Keratinocyte (primary cell): Measurements from ENCODE around the gene KRT14. TPM values are rescaled to one million over a fixed set of nuclear protein-coding genes. Genes with fewer than 3 reads are reported as not detected.
"Not testable (repeated sequence)": the region's sequence is repeated elsewhere in the genome, so short reads cannot be mapped to it uniquely, and the experiment has no call there.

Experiments
- DNase-seq: peaks from one replicate; pipeline ENCODE4 v3.0.0-alpha.2; 2011; ENCODE audit warnings: low read depth, missing footprints, low spot score
- FAIRE-seq: peaks from 2 replicates; lab custom pipeline; 2011; peaks lifted over from hg19 to GRCh38; lab: Jason Lieb, UNC
- H2AFZ ChIP-seq: 2 replicates; pipeline ENCODE4 v1.6.0; 2012; ENCODE audit warnings: low read length, control low read depth, inconsistent platforms; ENCODE audit not compliant: control insufficient read depth
- H3K27ac ChIP-seq: 2 replicates; pipeline ENCODE4 v1.5.1; 2011; ENCODE audit warnings: low read length; ENCODE audit not compliant: control insufficient read depth, insufficient read depth
- H3K27me3 ChIP-seq: 3 replicates; pipeline ENCODE4 v1.6.0; 2011; ENCODE audit warnings: low read length; ENCODE audit not compliant: control insufficient read depth, insufficient read depth; ENCODE audit errors: extremely low read depth
- H3K36me3 ChIP-seq, 2 experiments: 2 replicates in 1 of 2; 3 replicates in 1 of 2; pipeline ENCODE4 v1.5.1; 2011; ENCODE audit warnings: low read length in 2 of 2, mild to moderate bottlenecking in 1 of 2; ENCODE audit not compliant: control insufficient read depth in 2 of 2, insufficient read depth in 2 of 2; ENCODE audit errors: extremely low read depth in 1 of 2
- H3K4me1 ChIP-seq: 3 replicates; pipeline ENCODE4 v1.5.1; 2011; ENCODE audit warnings: low read length; ENCODE audit not compliant: control insufficient read depth, insufficient read depth; ENCODE audit errors: extremely low read depth
- H3K4me2 ChIP-seq: 3 replicates; pipeline ENCODE4 v1.6.0; 2011; ENCODE audit warnings: low read depth, low read length; ENCODE audit not compliant: control insufficient read depth, insufficient read depth; ENCODE audit errors: extremely low read depth
- H3K4me3 ChIP-seq, 3 experiments: fragments of 200-600 bp in 1 of 3; sonication (generic) in 1 of 3; 2 replicates in 2 of 3; 3 replicates in 1 of 3; pipeline ENCODE4 v1.5.1; 2011 to 2016; ENCODE audit warnings: low read length in 3 of 3, mild to moderate bottlenecking in 3 of 3, control low read depth in 2 of 3, inconsistent platforms in 1 of 3, low read depth in 1 of 3, mixed read lengths in 1 of 3, mixed run types in 1 of 3, moderate library complexity in 1 of 3; ENCODE audit not compliant: control insufficient read depth in 2 of 3, insufficient read depth in 2 of 3; ENCODE audit errors: extremely low read depth in 1 of 3
- H3K79me2 ChIP-seq: 2 replicates; pipeline ENCODE4 v1.6.0; 2012; ENCODE audit warnings: low read length; ENCODE audit not compliant: control insufficient read depth, insufficient read depth
- H3K9ac ChIP-seq: 3 replicates; pipeline ENCODE4 v1.6.0; 2011; ENCODE audit warnings: low read length; ENCODE audit not compliant: control insufficient read depth, insufficient read depth; ENCODE audit errors: extremely low read depth
- H3K9me1 ChIP-seq: 3 replicates; pipeline ENCODE4 v1.6.0; 2011; ENCODE audit warnings: low read length; ENCODE audit not compliant: control insufficient read depth, insufficient read depth; ENCODE audit errors: extremely low read depth
- H3K9me3 ChIP-seq: 2 replicates; pipeline ENCODE4 v1.5.1; 2012; ENCODE audit warnings: low read depth, low read length; ENCODE audit not compliant: control insufficient read depth
- H4K20me1 ChIP-seq: 3 replicates; pipeline ENCODE4 v1.6.0; 2011; ENCODE audit warnings: low read length; ENCODE audit not compliant: control insufficient read depth, insufficient read depth; ENCODE audit errors: extremely low read depth
- CTCF ChIP-seq, 3 experiments: IDR thresholded peaks in 1 of 3; conservative IDR thresholded peaks in 1 of 3; optimal IDR thresholded peaks in 1 of 3; 2 replicates in 2 of 3; 3 replicates in 1 of 3; pipeline versions ENCODE3 to v1.5.1; 2011; ENCODE audit warnings: low read length in 3 of 3, mild to moderate bottlenecking in 3 of 3, moderate library complexity in 2 of 3, control low read depth in 1 of 3, inconsistent platforms in 1 of 3; ENCODE audit not compliant: insufficient read depth in 2 of 3; ENCODE audit errors: extremely low read depth in 1 of 3
- EZH2 ChIP-seq: IDR thresholded peaks from one replicate; pipeline ENCODE4 v1.6.1; 2012; ENCODE audit warnings: inconsistent platforms, mild to moderate bottlenecking, low read length, moderate library complexity
- dilution Hi-C: fragments of 300-500 bp; cut with MboI; formaldehyde crosslinking; loops from one replicate; pipeline ENCODE4 v1.7.0; 2020; ENCODE audit warnings: low sequenced_read_pairs; ENCODE audit not compliant: extremely low pct_ligation_motif_present
- polyA plus RNA-seq, 5 experiments: library from polyadenylated mRNA; depleted of rRNA in 3 of 5; stranded (reverse) in 3 of 5; stranded (forward) in 1 of 5; unstranded in 1 of 5; fragments of >200 nt; gene quantifications; 1 replicate in 1 of 5; 2 replicates in 3 of 5; 3 replicates in 1 of 5; pipeline versions ENCODE4 v1.2.1 to v1.2.3, GENCODE V29; 2011 to 2012; ENCODE audit warnings: missing spikeins in 2 of 5, low read depth in 1 of 5, low replicate concordance in 1 of 5

The KRT14 gene
- polyA plus RNA-seq, 1 donor (not counting 4 experiments of a cell fraction or from before 2014, with no cell fraction given), result 26,041 TPM

- dilution Hi-C loops, result no loop called here
- Histone ChIP-seq H3K27ac (no peak overlapping the region), H3K4me1 (peaks cover 45% of the 10 kb centered on the region)
Measured at GRCh38 chr17:41617698-41618097, 31.0 kb upstream of the KRT14 start.

DNA sequence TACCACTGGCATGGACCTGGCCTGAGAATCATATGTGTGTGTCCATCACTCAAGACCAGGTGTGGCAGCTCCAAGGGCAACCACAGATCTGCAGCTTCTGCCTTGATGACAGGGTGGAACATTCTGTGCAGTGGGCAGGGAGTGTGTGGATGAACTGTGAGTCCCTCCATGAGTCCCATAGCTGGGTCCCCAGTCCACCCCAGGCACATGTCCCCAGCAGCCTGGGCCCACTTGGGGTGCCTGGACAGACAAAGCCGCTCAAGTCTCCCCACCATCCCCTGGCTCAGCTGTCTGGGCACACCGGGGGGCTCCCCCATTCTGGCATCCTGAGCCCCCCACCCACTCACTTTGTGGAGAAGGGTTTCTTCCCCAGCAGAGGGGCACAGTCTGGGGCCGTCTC, 30.4 kb upstream of the KRT14 start:
- H3K9me1 ChIP-seq, result no peaks in the 10 kb centered on the region
- H3K4me2 ChIP-seq, result no peak overlapping the region
- H3K79me2 ChIP-seq, result no peaks in the 10 kb centered on the region
- DNase-seq (no peak), FAIRE-seq (no peak)
- peaks cover 46% of the 10 kb centered on the region for H3K4me1 ChIP-seq
- no peaks in the 10 kb centered on the region for H3K27me3 ChIP-seq
- dilution Hi-C loops, result no loop called here
- no peak overlapping the region for H3K9ac ChIP-seq
- H3K4me3 ChIP-seq, result no peak overlapping the region
- TF ChIP-seq EZH2 (no peak), CTCF (optimal IDR thresholded peaks at IDR 0.05 in 1 of 3, IDR thresholded peaks at IDR 0.05 in 1 of 3, conservative IDR thresholded peaks at IDR 0.05 in 1 of 3; ENCODE audit: extremely low read depth in 1 of 3, insufficient read depth in 2 of 3, low read length in 3 of 3) (no peak)
- no peaks in the 10 kb centered on the region for H4K20me1 ChIP-seq
- no peak overlapping the region for H2AFZ ChIP-seq
- H3K9me3 ChIP-seq, result no peaks in the 10 kb centered on the region
- no peak overlapping the region for H3K27ac ChIP-seq
- peaks cover 3 to 12% of the 10 kb centered on the region in 2 experiments for H3K36me3 ChIP-seq

More at GRCh38 chr17:41617698-41618097, 31.0 kb upstream of the KRT14 start:
- H3K4me2 ChIP-seq, result no peak overlapping the region
- no peak for FAIRE-seq
- no peak for DNase-seq
- no peaks in the 10 kb centered on the region for H3K9me1 ChIP-seq
- H2AFZ ChIP-seq, result no peak overlapping the region
- peaks cover 3 to 17% of the 10 kb centered on the region in 2 experiments for H3K36me3 ChIP-seq
- no peak overlapping the region for H3K4me3 ChIP-seq
- H4K20me1 ChIP-seq, result no peaks in the 10 kb centered on the region
- TF ChIP-seq CTCF (optimal IDR thresholded peaks at IDR 0.05 in 1 of 3, IDR thresholded peaks at IDR 0.05 in 1 of 3, conservative IDR thresholded peaks at IDR 0.05 in 1 of 3; ENCODE audit: extremely low read depth in 1 of 3, insufficient read depth in 2 of 3, low read length in 3 of 3), result no peak
- no peak for TF ChIP-seq EZH2
- H3K9me3 ChIP-seq, result no peaks in the 10 kb centered on the region
- no peak overlapping the region for H3K9ac ChIP-seq
- peaks cover 4% of the 10 kb centered on the region for H3K79me2 ChIP-seq
- no peaks in the 10 kb centered on the region for H3K27me3 ChIP-seq

GRCh38 chr17:41616486-41616885, 29.8 kb upstream of the KRT14 start:
- H3K36me3 ChIP-seq, H3K79me2 ChIP-seq, H3K9ac ChIP-seq, H2AFZ ChIP-seq, H3K4me2 ChIP-seq, H3K27ac ChIP-seq, H3K9me3 ChIP-seq, H3K27me3 ChIP-seq, dilution Hi-C loops, H3K9me1 ChIP-seq, H4K20me1 ChIP-seq, H3K4me3 ChIP-seq, FAIRE-seq, DNase-seq: not testable (repeated sequence)
- peaks cover 47% of the 10 kb centered on the region for H3K4me1 ChIP-seq
